NCI-H2227 (cell line): Measurements from ENCODE around the gene SORCS1.

Experiments
- DNase-seq: peaks from one replicate; lab custom pipeline; 2025; ENCODE audit not compliant: unreplicated experiment; lab: John Stamatoyannopoulos, UW

Gene SORCS1

DNA sequence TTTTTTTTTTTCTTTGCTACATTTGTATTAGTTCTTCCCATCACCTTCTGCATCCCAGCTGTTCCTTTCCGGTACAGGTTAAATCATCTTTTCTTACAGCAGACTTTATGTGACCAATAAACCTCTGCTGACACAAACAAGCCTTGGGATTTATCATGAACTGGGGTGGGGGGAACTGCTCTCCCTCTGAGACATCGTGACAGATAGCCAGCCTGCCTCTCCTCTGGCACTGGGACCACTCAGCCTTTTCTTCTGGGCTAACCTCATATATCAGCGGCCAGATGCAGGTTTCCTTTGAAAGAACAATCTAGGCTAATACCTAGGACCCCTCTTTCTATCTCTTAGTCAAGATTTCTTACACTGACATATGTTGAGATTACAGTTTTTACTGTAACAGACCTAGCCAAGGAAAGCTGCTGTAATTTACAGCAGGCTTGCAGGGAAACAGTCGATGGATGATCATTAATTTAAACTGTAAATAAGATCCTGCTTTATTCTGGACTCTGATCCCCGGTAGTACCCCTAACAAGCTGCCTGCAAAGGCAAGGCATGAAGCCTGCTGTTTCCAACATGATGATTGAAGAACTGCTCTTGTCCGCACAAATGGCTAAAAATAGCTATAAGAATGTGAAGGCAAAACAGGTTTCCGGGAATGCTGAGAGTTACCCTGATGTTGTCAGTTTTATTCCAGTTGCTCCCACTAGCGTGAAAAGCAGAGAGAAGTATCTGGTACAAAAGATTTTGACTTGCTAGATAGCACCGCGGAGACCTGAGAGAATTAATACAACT lies 338.7 kb downstream of the SORCS1 start:
- DNase-seq, result no peak

DNA sequence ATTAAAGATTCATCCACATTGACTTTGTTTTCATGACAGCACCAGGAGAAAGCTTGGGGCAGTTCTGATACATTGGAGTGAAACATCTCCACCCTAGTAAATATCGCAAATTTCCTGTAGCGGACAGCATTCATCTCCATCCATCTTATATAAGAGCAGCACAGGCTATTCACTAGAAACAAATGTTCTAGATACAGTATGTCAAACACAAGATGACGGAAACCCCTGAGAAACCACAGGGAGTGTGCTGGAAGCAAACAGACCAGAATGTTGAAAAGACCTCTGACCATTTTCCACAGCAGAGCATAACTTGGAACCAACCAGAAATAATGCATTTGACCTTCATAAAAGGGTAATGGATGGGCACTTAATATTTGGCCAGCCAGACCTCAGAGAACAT lies 343.9 kb downstream of the SORCS1 start:
- no peak for DNase-seq

DNA sequence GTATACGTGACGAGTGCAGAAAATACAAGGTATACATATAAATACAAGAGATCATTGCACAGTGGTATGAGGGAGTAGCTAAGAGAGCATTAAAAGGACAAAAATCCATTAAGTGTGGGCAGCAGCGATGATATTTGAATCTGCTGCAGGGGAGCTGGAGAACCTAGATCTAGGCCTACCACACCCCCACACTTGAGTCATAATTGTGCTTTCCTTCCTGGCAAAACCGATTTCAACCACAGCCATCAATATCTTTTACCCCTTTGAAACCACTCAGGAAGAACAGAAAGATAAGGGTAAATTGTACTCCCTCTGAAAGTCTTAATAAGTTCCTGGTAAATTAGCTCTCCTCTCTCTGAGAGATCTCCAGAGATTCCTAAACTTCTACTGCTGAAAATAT lies 345.0 kb downstream of the SORCS1 start:
- DNase-seq, result no peak

DNA sequence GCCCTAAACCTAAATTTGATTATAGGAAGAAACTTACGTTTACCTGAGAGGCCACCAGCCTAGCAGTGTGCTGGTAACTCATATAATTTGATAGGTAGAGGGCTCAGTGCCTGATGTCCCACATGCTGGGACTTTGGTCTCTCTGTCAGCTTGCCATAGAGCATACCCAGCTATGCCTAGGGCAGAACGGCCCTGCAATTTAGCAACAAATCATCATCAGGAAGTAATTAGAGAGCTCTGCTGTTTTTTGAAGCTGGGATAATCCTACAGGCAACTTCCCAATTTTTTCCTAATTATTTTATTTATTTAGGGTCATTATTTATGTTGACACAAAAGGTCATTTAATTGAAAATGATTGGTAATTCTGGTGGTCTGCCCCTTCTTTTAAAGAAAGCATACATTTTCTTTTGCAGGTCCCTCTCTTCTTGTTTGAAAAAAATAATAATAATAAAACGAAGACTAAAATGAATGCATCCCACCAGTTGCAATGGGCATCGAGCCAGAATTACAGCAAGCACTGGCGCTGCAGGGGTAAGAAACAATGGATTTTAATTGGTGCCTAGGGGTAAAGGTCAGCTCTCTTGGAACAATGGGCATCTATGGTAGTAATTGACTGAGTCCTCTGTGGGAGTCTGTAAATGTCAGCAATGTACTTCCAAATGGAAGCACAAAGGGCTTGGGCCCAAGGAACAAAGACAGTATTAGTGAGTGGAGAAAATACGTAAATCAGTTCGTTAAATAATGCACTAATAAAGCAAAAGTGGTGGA lies 348.0 kb downstream of the SORCS1 start:
- DNase-seq, result no peak

DNA sequence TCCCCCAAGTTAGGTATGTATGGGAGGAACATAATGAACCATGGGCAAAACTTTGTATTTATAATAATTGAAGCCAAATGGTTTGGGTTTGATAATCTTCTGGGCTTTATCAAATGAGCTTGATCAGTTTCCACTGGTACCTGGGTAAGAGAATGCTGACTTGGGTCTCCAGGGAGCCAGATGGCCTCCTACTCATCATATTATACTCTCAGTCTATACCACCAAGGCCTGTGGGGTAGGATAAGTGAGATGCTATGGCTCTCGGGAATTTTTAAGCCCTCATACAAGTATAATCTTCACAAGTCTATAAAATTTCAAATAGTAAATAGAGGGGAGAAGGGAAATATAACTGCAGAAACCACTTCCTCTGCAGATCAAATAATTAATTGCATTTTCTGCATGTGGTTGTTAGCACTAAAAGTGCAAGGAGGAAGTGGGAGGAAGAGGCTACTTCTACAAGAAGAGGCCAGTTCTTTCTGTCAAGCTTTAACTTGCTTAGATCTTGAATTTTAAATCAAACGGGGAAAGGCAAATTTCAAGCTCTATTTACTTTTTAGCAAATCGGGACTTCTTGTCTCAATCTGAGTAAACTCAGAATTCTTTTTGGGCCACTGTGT lies 349.0 kb downstream of the SORCS1 start:
- no peak for DNase-seq

DNA sequence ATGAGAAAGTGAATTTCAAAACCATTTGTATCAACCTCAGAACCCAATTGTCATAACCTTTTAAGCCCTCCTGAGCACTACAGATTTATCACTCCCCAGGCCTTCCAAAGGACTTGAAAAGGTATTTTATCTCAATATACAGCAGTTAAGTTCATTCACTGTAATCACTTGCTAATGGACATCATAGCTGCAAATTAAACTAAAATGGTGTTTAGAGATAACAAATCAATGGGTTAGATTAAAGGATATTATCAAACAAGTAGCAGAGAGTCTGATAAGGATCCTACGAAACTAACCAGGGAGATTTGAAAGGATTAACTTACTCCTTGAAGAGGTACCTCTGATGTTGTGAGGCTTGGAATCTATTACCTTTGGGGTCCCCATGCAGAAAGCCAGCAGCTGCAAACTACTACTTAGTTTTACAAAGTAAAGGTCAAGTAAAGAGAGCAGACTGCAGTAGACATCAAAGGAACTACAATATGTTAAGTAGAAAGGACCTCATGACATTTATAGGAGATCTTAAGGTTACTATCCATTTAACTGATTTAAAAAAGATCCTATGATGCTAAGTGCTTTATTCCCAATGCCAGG lies 359.4 kb downstream of the SORCS1 start:
- DNase-seq, result no peak

DNA sequence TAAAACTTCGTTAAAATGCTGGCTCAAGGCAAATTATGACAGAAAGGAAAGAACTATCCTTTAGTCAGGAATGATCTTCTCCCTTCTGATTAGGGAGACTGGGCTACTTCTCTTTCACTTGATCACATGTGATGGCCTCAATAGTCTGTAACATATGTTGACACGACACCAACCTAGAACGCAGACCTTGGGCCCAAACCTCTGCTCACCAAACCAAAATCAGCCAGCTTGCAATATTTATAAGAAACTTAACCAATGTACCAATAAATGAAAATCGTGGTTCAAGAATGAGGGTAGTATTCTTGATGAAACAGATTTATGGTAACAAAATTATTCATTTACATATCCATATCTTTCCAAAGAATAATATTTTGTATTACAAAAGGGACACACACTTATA lies 361.6 kb downstream of the SORCS1 start:
- no peak for DNase-seq

DNA sequence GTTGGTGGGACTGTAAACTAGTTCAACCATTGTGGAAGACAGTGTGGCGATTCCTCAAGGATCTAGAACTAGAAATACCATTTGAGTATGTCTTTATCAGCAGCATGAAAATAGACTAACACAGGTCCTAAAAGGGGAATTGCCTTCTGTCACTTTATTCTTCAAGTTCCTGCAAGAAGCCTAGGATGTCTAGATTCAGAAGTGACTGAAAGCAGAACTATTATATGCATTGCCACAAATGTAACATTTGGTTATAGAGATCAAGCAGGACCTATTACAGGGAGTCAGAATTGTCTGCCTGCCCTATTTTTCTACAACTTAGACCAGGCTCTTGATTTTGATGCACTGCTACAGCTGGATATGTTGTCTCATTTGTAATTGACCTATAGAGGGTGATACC lies 364.7 kb downstream of the SORCS1 start:
- DNase-seq, result no peak

DNA sequence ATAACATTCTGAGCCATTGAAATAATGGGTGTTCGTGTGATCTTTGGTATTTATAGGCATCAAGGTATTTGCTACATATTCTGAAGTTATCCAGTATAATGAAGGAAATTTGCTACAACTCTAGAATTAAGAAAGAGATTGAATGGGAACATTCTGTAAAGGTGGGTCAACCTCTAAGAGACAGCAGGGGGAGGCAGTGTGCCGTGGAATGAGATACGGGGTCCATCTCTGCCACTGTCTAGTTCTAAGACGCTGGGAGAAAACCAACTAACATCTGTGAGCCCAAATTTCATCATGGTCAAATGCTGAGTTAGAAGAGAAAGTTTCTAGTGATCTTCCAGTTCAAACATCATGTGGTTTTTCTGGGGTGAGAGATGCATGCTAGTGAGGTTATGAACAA lies 368.9 kb downstream of the SORCS1 start:
- no peak for DNase-seq

DNA sequence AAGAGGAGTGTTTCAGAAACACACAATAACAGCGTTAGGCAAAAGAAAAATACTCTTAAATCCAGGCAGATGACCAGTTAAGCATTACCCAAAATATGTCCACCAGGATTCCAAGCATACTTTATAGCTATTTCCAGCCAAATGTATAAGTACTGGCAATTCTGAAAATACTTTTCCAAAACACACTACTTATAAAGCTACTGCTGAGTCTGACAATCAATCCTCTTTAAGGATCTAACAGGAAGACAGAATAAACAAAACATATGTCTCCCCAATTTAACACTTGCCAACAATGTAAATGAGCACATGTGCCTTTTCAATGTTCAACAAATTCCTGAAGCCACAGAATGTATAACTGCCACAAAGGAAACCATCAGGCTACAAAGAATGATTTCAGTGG lies 370.9 kb downstream of the SORCS1 start:
- DNase-seq, result no peak

DNA sequence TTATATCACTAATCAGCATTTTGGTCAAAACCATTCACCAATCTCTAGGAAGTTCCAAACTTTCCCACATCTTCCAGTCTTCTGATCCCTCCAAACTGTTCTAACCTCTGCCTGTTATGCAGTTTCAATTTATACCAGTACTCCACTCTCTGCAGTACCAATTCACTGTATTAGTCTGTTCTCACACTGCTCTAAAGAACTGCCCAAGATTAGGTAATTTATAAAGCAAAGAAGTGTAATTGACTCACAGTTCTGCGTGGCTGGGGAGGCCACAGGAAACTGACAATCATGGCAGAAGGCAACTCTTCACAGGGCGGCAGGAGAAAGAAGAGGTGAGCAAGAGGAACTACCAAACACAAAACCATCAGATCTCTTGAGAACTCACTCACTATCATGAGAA lies 374.9 kb downstream of the SORCS1 start:
- DNase-seq, result no peak

DNA sequence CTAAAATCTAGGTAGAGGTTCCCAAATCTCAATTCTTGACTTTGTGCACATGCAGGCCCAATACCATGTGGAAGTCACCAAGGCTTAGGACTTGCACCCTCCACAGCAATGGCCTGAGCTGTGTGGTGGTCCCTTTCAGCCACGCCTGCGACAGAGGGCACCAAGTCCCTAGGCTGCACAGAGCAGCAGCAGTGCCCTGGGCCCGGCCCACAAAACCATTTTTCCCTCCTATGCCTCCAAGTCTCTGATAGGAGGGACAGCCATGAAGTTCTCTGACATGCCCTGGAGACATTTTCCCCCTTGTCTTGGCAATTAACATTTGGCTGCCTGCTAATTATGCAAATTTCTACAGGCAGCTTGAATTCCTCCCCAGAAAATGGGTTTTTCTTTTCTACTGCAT lies 375.5 kb downstream of the SORCS1 start:
- DNase-seq, result no peak

DNA sequence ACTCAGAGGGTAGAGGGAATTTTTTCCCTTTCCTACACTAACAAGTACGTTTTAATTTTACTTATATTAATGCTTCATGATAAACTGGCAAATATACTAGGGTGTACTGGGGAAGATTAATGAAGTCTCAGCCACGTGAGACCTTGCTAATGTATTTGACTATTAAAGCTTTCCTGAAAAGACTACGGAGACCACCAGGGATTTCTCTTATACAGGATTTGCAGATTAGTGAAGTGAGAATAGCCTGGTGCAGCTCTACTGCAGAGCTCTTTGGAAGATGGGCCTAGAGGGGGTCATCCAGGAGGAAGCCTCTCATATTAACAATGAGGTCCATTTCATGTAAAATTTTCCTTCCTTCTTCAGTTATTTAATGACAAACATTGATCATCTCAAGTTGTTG lies 379.0 kb downstream of the SORCS1 start:
- no peak for DNase-seq

DNA sequence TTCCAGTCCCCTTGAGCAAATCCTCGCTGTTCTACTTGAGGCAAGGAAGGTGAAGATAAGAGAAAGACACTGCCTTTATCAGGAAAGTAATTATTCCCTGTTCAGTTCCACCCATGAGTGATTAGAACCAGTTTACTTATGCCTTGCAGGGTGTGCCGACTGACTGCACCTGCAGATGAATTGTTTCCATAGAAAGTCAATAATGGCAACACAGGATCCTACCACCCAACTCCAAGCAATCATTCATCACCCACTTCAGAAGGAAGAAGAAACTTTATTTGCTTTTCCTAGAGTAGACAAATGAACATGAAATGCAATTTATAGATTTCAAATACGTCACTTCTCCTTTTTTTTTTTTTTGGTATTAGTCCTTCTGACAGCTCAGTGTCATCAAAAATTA lies 383.9 kb downstream of the SORCS1 start:
- no peak for DNase-seq

DNA sequence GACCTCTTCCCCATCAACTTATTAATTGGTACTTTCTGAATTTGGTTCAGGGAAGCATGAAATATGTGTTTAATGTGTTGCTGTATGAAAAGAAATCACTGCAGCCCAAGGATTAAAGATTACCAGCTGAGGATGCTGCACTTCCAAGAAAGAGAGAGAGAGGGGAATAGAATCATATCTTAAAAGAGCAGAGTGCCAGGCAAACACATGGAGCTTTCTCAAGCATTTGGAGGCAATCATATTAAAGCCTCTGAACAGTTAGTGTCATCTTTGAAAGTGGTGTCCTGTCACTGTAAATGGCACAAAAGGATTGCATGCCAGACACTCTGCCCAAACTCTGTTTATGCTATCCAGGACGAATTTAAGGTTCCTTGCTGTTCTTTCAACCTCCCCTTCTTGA lies 386.7 kb downstream of the SORCS1 start:
- DNase-seq, result no peak

DNA sequence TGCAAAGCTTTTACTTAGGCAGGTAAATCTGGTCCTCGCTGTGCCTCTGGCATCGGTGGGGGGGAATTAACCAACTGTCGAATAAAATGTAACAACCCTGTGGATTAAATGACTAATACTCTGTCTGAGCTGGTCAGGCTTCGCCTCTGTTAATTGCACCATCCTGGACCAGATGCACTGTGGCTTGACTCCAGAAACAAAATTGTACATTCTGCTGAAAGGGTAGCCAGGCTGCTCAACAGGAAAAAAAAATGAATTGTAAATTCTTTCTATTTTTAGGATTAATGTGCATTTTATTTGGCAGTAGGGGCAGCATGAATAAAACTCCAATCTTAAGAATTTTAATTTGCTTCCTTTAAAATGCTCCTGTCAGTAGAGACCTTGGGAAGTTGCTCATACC lies 389.4 kb downstream of the SORCS1 start:
- no peak for DNase-seq

DNA sequence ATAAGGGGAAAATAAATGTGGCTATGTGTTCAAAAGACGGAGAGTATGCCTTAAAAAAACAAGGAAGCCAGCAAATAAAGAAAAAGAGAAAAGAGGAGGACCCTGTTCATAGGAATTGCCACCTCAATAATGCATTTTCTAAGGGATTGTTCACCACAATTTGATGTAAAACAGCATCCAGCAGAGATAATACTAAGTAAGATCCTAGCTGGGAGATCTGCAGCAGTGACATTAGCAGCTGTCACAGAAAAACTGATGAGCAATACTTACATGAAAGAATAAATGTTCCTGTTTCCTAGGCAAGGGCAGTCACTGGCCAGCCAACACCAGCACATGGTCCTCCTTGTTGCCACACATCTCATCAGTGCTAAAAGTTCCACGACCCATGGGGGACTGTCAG lies 391.5 kb downstream of the SORCS1 start:
- no peak for DNase-seq

DNA sequence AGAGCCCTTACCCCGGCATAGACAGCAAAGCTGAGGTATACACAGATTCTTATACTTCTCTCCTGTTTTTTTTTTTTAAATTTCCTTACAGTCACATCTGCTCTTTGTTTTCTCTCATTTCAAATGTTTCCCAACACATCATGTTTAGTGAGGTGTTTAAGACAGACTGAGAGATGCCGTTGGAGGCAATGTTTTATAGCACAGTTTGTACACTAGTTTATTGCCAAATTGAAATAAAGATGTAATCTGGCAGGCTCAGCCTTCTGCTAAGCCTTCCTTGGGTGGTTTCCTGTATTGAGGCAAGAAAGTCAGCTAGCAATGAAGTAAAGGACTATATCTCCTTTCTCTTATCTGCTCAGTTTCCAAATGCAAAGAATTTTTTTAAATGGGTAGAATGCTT lies 393.4 kb downstream of the SORCS1 start:
- DNase-seq, result no peak

DNA sequence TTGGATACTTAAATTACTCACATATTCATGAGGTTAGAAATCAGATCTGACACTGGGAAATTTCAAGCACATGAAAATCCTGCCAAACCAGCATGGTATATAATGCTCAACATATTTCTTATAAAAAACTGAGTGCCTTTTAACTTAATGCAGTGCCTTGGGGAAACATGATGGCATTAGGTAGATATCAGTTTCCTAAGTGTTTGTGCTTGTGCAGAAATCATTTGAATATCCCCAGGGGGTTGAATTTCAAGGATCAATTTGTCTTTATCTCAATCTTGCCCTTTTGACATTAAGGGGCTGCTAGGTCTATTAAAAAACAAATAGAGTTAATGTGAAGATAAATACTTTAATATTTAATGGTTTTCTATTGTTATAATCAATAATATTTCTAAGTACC lies 396.3 kb downstream of the SORCS1 start:
- DNase-seq, result no peak

DNA sequence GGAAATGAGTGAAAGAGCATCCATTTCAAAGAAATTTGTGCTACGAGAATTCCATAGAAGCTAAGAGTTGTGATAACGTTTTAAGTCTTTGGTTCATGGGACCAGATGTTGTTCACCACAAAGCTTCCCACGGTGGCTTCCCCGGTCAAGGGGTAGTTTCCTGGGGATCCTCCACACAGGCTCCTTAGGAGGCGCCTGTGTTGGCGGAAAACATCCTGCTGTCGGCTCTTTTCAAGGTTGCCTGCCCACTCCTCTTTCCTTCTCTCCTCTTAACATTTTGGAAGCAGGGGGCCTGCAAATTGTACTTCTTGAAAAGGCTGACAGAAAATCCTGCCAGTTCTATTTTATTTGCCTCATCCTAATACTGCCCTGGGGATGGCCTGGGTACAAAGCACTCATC lies 398.6 kb downstream of the SORCS1 start:
- no peak for DNase-seq

DNA sequence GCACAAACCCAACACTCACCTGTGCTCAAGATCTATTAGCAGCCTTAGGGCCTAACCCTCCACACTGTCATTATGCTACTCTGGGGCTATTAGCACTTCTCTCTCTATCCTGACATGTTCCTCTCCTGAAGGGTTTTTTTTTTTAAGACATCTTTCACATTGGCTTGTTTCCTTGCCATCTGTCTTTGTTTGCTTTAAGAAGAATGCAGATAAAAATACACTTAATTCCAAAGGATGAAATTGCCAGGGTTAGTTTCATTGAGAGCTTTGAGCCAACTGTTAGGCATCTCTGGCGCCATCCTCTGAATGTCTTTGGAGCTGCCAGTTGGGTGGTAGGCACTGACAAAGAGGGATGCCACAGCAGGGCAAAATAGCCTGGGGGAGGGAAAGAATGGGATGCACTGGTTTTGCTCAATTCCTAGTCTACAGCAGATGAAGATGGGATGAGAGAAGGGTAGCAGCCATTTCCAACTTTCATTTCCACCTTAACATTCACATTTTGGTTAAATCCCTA lies 399.2 kb downstream of the SORCS1 start:
- no peak for DNase-seq

DNA sequence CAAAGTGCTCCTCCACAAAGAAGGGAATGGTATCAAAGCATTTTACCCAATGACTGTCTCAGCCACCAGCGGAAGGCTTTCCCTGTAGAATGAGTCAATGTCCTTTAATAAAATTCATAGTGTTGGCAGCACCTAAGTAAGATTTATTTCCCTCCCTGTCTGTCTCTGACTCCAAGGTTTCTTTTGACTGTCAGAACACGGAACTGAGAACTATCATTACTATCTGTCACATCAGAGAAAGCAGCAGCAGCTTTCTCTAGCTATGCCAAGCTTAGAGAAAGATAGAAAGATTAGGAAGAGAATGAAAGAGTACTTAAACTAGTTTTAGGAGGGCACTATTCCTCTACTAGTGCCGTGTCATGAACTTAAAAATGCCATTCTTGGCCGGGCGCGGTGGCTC lies 400.1 kb downstream of the SORCS1 start:
- DNase-seq, result no peak
